HG03196 (cell line): ENCODE results near the gene EFCAB10.
"Not testable (repeated sequence)": the region's sequence is repeated elsewhere in the genome, so short reads cannot be mapped to it uniquely, and the experiment has no call there.

Experiments
- ATAC-seq: cut with Tn5 transposase; IDR thresholded peaks from one replicate; pipeline ENCODE4 v1.9.1; 2021; ENCODE audit not compliant: unreplicated experiment

EFCAB10 gene

DNA sequence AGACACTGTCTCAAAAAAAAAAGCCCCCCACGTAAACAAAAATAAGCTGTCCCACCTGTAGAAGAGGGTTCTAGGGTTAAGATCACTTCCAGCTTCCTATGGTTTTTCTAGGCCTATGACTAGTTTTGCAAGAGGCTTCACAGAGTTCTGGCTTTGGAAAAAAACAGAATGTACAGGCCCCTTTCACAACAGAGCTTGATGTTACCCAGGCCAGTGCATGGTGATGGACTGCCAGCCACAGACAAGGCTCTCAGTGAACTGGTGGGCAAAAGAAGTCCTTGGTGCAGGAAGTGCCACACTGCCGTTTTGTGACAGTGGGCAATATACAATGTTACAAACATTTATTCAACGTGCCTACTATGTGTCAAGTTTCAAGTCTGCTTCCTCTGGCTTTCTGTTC is 18.3 kb upstream of the EFCAB10 start:
- no peak for ATAC-seq

DNA sequence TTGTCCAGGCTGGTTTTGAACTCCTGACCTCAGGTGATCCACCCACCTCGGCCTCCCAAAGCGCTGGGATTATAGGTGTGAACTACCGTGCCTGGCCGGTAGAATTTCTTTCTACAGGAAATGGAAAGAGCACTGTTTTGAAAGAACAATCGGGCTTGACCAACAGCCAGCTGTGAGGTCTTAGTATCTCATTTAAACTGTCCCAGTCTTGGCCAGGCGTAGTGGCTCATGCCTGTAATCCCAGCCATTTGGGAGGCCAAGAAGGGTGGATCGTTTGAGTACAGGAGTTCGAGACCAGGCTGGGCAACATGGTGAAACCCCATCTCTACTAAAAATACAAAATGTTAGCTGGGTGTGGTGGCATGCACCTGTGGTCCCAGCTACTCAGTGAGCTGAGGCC is 17.8 kb upstream of the EFCAB10 start:
- not testable (repeated sequence) for ATAC-seq

DNA sequence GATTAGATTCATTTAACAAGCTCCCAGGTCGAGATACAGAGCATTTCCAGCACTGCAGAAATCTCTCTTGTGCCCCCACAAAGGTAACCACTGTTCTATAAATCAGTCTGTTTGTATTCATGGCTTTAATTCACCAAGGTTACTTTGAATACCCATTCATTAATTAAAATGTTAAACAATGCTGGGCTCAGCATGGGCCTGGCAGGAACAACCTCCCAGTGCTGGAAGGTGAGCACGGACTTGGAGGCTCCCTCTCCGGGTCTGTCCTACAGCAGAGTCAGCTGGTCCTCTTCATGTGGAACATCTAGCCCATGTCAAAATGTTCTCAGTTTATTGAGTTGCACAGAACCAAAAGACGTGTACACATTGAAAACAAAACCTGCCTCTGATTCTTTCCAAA is 15.6 kb upstream of the EFCAB10 start:
- no peak for ATAC-seq

DNA sequence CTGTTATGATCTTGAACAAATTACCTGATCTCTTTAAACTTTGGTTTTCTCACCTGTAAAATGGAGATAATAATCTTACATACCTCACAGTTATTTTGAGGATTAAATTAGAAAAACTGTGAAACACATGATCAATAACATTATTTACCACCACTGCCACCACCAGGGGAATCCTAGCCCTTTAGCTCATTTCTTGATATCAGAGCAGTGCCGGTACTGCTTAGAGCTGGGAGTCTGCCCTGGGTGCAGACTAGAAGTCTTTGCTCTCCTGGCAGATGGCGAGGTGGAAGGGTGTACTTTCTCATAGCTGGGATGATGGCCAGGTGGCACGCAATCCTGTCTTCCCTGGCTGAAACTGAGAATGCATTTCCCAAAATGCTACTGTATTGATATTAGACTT is 12.7 kb upstream of the EFCAB10 start:
- no peak for ATAC-seq

DNA sequence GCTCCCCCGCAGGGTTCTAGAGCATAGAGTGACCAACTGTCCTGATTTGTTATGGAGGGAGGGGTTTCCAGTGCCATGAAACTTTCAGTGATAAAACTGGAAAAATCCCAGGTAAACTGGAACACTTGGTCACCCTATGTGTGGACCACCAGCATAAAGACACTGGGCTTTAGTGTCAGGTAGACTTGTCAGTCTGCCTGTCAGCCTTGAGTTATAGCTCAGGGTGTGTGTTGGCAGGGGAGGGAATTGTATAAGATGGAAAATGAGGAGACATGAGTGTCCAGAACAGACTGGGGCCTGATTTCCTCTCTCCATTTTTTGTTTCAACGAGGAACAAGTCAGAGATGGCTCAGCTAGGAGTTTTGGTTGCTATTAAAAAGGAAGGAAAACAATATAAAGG is 10.2 kb upstream of the EFCAB10 start:
- ATAC-seq = no peak

DNA sequence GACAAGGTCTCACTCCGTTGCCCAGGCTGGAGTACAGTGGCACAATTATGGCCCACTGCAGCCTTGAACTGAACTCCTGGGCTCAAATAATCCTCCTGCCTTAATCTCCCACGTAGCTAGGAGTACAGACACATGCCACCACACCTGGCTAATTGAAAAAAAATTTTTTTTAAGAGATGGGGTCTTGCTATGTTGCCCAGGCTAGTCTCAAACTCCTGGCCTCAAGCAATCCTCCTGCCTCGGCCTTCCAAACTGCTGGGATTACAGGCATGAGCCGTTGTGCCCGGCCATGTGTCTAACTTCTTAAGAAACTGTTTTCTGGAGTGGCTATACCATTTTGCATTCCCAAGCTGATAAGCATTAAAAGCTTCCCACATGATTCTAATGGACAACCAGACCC is 9.5 kb upstream of the EFCAB10 start:
- no peak for ATAC-seq

DNA sequence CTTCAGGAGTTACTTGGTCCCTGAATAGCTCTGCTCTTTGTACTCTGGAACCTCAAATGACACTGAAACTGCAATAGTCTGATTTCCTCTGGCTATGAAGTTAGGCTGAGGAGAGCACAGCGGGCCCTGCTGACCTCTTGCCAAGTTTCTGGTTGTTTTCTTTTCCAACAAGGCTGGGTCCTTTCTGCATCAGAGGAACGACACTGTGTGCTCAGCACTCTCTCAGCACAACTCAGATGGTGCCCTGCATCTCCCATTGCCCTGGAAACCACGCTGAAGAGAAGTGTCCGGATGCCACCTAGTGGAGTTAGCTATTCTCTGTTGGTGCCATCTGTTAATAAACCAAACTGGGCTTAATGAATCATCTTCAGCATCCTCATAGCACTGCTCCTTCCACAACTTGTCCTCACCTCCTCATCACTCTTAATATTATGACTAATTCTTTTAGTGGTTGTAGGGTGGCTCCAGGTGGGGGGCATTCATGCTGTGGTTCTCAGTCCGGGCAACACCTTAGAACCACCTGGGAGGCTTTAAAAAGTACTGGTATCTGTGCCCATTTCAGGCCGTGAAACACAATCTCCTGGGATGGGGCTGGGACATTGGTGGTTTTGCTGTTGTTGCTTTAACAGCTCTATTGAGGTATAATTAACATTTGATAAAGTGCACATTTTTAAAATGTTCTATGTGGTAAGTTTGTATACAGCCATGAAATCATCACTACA is 8.2 kb upstream of the EFCAB10 start:
- peak; percentile 87 for ATAC-seq

DNA sequence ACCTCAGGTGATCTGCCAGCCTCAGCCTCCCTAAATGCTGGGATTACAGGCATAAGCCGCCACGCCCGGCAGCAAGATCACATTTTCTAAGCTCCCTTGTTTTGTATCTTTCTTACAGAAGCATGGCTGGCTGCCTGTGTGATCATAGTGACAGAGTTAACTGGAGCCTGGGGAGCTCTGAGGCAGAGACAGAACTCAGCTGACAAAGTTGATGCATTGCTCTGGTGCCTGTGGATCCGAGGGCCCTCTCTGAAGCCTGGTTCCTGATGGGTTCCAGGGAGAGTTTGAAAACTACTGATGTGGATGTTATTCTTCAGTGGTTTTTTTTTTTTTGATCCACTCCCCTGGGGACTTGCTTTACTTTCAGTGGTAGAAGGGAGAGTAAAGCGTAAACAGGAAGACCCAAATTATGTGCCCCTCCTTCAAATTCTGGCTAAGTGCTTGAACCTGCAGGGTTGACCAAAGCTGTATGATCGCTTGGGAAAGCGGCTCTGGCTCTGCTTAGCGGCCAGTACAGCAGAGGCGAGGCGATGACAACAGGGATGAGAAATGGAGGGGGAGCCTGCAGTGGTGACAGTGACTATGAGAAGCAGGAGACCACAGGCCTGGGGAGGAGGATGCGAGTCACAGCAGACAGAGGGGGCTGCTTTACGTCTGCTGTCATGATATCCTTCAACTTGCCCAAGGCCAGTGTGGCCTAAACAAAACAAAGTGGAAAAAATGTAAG is 6.8 kb upstream of the EFCAB10 start:
- ATAC-seq = no peak

DNA sequence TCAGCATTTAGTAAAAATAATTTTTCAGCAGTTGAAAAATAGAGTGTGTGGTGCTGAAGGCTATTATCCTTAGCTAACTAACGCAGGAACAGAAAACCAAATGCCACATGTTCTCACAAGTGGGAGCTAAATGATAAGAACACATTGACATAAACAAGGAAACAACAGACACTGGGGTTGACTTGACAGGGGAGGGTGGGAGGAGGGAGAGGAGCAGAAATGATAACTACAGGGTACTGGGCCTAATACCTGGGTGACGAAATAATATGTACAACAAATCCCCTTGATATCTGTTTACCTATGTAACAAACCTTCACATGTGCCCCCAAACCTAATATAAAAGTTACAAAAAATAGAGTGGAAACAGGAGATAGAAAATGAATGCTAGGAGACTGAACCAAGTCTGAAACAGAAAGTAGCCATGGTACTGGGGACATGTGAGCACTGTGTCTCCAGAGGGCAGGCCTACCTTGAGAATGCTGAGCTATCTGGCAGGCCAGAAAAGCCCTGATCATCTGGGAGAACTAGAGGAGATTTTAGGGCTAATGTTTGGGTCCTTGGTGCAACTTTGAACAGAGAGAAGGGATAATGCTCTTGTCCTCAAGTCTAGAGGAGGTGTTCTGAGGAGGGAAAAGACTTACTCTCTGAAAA is 4.7 kb upstream of the EFCAB10 start:
- ATAC-seq = no peak

DNA sequence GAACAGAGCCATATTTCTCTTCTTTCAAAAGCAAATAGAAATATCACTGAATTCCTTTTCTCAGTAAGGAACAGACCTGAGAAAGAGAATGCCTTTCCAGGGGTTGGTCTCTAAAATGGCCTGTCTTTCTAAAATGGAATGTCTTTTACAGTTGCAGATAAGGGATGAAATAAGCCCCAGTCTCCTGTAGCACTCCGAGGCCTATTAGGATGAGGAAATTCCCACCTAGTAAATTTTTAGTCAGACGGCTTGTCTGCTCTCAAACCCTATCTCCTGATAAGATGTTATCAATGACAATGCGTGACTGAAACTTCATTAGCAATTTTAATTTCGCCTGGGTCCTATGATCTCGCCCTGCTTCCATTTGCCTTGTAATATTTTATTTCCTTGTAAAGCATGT is 2.9 kb upstream of the EFCAB10 start:
- no peak for ATAC-seq

DNA sequence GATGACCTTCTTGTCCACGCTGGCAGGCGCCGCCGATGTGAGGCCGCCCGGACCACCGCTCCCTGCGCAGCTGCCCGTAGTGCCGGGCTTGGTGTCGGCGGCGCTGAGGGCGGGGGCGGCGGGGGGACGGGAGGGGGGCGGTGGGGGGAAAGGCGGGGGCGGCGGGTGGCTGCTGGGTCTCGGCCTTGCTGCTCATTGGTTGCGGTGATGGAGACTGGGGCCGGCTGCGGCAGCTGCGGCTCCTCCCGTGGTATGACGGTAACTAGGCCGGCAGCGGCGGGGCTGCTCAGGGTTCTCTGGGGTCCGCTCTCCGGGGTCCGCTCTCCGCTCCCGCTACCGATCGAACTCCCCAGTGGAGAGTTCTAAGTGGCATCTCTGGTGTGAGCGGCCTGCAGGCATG is 1.8 kb upstream of the EFCAB10 start:
- no peak for ATAC-seq

DNA sequence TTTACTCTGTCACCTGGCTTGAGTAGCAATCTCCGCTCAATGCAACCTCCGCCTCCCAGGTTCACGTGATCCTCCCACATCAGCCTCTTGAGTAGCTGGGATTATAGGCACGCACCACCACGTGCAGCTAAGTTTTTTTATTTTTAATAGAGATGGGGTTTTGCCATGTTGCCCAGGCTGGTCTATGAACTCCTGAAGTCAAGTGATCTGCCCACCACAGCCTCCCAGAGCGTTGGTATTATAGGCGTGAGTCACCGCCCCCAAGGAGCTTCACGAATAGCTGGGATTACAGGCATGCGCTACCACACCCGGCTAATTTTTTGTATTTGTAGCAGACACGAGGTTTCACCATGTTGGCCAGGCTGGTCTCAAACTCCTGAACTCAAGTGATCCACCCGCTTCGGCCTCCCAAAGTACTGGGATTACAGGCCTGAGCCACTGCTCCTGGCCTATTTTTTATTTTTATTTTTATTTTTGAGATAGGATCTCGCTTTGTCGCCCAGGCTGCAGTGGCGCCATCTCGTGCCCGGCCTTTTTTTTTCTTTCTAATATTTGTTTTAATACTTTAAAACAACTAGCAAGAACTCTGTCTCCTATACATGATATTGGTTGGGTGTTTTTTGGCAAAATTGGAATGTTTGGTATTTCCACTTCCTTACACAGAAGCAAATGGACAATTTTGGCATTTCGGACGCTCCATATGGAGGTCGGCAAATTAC is 1.1 kb downstream of the EFCAB10 start:
- ATAC-seq = no peak

DNA sequence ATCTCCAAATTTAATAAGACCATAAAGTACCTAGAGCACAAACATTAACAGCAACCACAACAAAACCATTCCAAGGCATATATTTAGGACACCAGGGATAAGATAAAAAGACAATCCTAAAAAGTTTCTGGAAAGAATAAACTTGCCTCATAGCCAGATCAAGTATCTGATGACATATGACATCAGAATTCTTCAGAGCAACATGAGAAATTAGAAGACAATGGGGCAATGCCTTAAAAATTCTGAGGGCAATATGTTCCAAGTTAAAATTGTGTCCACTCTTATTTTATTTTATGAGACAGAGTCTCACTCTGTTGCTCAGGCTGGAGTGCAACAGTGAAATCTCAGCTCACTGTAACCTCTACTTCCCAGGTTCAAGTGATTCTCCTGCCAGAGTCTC is 2.8 kb downstream of the EFCAB10 start:
- ATAC-seq = no peak

DNA sequence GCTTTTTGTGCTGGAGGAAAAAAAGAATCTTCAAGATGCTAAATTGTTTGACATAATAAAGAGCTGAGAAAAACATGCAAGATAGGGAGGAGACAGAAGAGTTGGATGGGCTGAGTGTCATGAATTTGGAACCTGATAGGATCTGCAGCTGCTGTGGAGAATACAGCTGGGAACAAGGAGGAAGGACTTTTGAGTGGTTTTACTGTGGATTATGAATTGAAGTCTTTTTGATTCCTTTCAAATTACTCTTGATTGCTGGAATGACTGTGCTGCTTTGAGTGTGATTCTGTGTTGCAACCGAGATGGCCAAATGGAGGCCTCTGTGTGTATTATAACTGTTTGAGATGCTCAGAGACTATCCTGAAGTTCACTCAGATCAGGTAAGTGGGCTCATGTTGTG is 4.0 kb downstream of the EFCAB10 start:
- ATAC-seq = no peak

DNA sequence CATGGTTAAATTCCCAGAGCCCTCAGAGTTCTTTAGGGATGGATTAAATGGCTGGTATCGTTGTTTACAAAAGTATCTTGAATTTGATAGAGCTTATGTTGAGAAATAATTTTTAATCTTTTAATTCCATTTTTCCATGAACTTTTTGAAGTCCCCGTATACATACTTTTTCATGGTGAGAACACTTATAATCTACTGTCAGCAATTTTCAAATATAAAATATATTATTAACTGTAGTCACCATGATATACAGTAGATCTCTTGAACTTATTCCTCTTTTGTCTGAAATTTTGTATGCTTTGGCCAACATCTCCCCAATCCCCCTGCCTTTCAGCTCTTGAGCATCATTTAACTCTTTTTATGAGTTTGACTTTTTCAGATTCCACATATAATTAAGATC is 9.4 kb downstream of the EFCAB10 start:
- no peak for ATAC-seq

DNA sequence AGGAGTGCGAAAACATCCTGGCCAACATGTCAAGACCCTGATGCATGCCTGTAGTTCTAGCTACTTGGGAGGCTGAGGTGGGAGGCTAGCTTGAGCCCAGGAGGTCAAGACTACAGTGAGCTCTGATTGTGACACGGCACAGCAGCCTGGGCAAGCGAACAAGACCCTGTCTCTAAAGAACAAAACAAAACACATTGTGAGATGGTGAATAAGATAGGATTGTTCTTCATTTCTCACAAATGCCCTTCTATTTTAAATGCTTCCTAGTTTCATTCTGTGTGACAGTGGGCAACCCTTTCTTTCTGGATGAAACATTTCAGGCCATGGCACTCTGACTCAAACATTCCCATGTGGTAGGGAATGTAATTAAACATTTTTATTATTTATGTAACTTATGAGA is 13.5 kb downstream of the EFCAB10 start:
- ATAC-seq = no peak

DNA sequence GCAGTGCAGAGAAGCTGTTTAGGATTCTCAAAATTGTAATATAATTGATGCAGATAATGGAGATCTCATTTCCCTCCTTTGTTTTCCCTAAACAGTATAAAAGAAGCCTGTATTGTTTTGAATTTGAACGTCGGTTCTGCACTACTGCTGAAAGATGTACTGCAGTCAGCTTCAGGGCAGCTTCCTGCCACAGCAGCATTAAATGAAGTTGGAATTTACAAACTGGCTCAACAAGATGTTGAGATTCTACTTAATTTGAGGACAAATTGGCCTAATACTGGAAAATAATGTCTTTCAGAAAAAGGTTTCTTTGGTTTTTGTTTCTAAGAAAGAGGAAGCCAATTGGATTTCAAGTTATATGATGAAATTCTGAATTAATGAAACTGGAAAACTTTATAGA is 14.3 kb downstream of the EFCAB10 start:
- no peak for ATAC-seq

DNA sequence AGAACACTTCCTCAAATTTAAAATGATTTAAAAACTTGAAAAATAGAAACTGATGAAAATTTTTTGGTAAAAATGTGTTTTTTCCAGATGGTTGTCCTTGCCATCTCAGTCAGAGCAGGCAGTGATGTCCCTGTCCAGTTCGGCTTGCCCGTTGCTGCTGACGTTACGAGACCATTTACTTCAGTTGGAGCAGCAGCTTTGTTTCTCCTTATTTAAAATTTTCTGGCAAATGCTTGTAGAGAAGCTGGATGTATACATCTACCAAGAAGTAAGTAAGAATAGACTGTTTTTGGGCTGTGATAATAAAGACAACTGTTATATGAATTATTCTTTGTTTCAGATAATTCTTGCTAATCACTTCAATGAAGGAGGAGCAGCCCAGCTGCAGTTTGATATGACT is 16.1 kb downstream of the EFCAB10 start:
- no peak for ATAC-seq

DNA sequence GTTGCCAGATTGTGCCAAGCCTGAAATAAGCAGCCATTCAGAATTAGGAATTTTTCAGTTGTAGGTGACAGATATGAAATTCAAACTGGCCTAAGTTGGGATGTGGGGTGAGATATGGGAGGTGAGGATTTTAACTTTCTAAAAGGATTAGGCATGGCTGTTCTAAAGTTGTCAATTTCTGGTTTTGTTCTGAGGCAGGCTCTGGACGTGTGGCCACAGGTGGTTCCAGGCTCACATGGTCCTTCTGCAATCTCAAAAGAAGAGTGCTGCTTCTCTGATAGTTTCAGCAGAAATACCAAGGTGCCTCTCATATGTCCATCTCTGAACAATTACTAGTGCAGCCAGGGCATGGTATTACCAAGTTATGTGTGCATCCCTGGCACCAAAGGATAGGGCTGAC is 21.4 kb downstream of the EFCAB10 start:
- no peak for ATAC-seq

DNA sequence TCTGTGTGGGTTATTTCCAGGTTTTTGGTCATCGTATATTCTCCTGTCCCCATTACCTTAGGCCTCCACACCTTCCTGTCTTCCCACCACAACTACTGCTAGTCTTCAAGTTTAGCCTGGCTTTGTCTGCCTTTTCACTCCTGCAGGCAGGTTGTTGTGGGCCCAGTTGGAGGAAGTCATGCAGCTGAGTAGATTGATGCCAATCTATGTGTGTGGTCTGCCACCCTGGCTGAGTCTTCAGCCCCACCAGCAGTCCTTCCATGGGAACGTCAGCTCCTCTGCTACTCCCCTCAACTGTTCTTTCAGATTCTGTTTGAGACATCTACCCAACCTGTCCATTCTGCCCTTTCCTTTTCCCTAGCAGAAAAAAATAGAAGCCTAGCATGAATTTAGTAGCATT is 43.0 kb downstream of the EFCAB10 start:
- no peak for ATAC-seq

DNA sequence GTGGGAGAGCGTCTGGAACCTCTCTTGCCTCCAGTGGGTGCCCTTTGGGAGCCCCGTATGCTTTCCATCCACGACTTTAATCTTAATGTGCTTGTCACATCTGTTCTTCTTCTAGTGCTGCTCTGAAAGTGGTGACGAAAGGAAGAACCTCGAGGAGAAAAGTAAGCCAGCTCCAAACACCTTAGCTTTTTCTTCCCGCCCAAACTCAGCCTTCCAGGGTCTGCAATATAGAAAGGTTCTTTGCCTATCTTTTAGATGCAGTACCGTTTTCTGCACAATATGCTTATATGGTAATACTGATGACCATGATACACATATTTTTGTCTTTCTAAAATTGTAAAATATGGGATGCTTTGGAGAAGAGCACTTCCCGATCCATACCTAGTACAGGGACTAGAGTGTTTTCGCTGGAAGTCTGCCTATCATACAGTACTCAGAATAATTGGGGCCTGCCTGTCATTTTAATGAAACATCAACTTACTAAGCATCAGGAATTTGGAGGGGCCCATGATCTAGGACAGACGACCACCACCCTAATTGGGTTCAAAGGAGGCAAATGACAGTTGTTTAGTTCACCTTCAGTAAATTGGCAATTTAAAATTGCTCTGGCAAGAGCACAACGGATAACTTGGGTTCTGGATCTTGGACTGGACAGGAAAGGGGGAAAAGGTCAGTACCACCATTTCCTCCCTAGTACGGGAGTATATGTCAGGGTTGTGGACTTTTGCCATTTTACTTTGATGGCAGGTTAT is 48.4 kb downstream of the EFCAB10 start:
- no peak for ATAC-seq
